Stimulated activated naive CD8-positive, alpha-beta T cell treated with anti-CD3 and anti-CD28 coated beads, Interleukin-15, amount 100 ng/mL, for 72 hours (primary cell): ENCODE measurements around the gene GREM1.

Source experiments
- ATAC-seq: fragments of 150-1000 bp; cut with Tn5 transposase; 2 replicates; pipeline ENCODE4 v1.10.0; 2021; ENCODE audit warnings: mild to moderate bottlenecking, moderate library complexity
- DNase-seq, 2 donors: peaks; one replicate each; pipeline ENCODE4 v3.0.0; 2021 to 2022
- H3K27ac Mint-ChIP-seq, 2 donors: one replicate each; pipeline ENCODE4 v1.8.0; 2022; ENCODE audit warnings: mild to moderate bottlenecking in 2 of 2, mixed read lengths in 2 of 2, moderate library complexity in 2 of 2
- H3K27me3 Mint-ChIP-seq: one replicate; pipeline ENCODE4 v1.8.0; 2022; ENCODE audit warnings: mixed read lengths
- H3K4me1 Mint-ChIP-seq: one replicate; pipeline ENCODE4 v1.8.0; 2022; ENCODE audit warnings: mild to moderate bottlenecking, mixed read lengths
- H3K4me3 Mint-ChIP-seq, 2 donors: one replicate each; pipeline ENCODE4 v1.8.0; 2022; ENCODE audit warnings: mild to moderate bottlenecking in 2 of 2, mixed read lengths in 2 of 2, moderate library complexity in 1 of 2
- H3K9me3 Mint-ChIP-seq, 2 donors: one replicate each; pipeline ENCODE4 v1.8.0; 2022; ENCODE audit warnings: mixed read lengths in 2 of 2

The GREM1 gene

GRCh38 chr15:32737304-32737703 is 19.5 kb downstream of the GREM1 start:
- Mint-ChIP-seq H3K4me1 (no peaks in the 10 kb centered on the region), H3K27ac (no peak overlapping the region), H3K9me3 (peaks cover 5 to 13% of the 10 kb centered on the region in 2 donors), H3K27me3 (peaks cover 44% of the 10 kb centered on the region), H3K4me3 (no peak overlapping the region)
- ATAC-seq: no peak
- DNase-seq: no peak

- H3K27me3 Mint-ChIP-seq: peaks cover 42% of the 10 kb centered on the region
- no peak overlapping the region for H3K27ac Mint-ChIP-seq
- H3K4me3 Mint-ChIP-seq: no peak overlapping the region
These were observed 20.9 kb downstream of the GREM1 start for GRCh38 chr15:32738666-32739065.

GRCh38 chr15:32739522-32740063 is 21.8 kb downstream of the GREM1 start:
- peaks cover 35% of the 10 kb centered on the region for H3K27me3 Mint-ChIP-seq
- H3K9me3 Mint-ChIP-seq: peaks cover 5 to 13% of the 10 kb centered on the region in 2 donors
- H3K4me1 Mint-ChIP-seq: no peaks in the 10 kb centered on the region
- ATAC-seq (no peak), DNase-seq (no peak)
- no peak overlapping the region for H3K4me3 Mint-ChIP-seq
- H3K27ac Mint-ChIP-seq: no peak overlapping the region

More at GRCh38 chr15:32738666-32739065, 20.9 kb downstream of the GREM1 start:
- DNase-seq (no peak), ATAC-seq (no peak)
- Mint-ChIP-seq H3K4me1 (no peaks in the 10 kb centered on the region), H3K9me3 (peaks cover 5 to 13% of the 10 kb centered on the region in 2 donors)

- Mint-ChIP-seq H3K9me3 (peaks cover 5 to 13% of the 10 kb centered on the region in 2 donors), H3K4me1 (no peaks in the 10 kb centered on the region), H3K27ac (no peak overlapping the region), H3K27me3 (peaks cover 35% of the 10 kb centered on the region), H3K4me3 (no peak overlapping the region)
- no peak for DNase-seq
- ATAC-seq: no peak
These were observed 25.8 kb downstream of the GREM1 start for GRCh38 chr15:32743411-32744140.

- DNase-seq: no peak
- Mint-ChIP-seq H3K4me1 (no peaks in the 10 kb centered on the region), H3K27me3 (peaks cover 37% of the 10 kb centered on the region), H3K4me3 (no peak overlapping the region), H3K27ac (no peak overlapping the region), H3K9me3 (no peaks in the 10 kb centered on the region)
- no peak for ATAC-seq
These were observed 28.5 kb downstream of the GREM1 start for GRCh38 chr15:32746116-32746857.

GRCh38 chr15:32747921-32748342 is 30.1 kb downstream of the GREM1 start:
- Mint-ChIP-seq H3K27me3 (peaks cover 43% of the 10 kb centered on the region), H3K27ac (no peak overlapping the region), H3K4me1 (no peaks in the 10 kb centered on the region), H3K4me3 (no peak overlapping the region), H3K9me3 (no peaks in the 10 kb centered on the region)
- DNase-seq: no peak
- ATAC-seq: no peak

- no peak for DNase-seq
- no peak for ATAC-seq
- Mint-ChIP-seq H3K9me3 (no peaks in the 10 kb centered on the region), H3K4me3 (no peak overlapping the region), H3K27ac (no peak overlapping the region), H3K4me1 (no peaks in the 10 kb centered on the region), H3K27me3 (peaks cover 48% of the 10 kb centered on the region)
These were observed 33.2 kb downstream of the GREM1 start for GRCh38 chr15:32750979-32751378.

- Mint-ChIP-seq H3K27ac (no peak overlapping the region), H3K9me3 (no peaks in the 10 kb centered on the region), H3K4me3 (no peak overlapping the region), H3K4me1 (no peaks in the 10 kb centered on the region), H3K27me3 (peaks cover 49% of the 10 kb centered on the region)
- no peak for DNase-seq
- ATAC-seq: no peak
These were observed 39.6 kb downstream of the GREM1 start for GRCh38 chr15:32757426-32757825.

GRCh38 chr15:32763295-32763694 is 45.5 kb downstream of the GREM1 start:
- Mint-ChIP-seq H3K4me1 (no peaks in the 10 kb centered on the region), H3K9me3 (no peaks in the 10 kb centered on the region), H3K27me3 (peaks cover 41% of the 10 kb centered on the region), H3K4me3 (no peak overlapping the region), H3K27ac (no peak overlapping the region)
- DNase-seq (no peak), ATAC-seq (no peak)

- DNase-seq (no peak), ATAC-seq (no peak)
- Mint-ChIP-seq H3K4me3 (no peak overlapping the region), H3K4me1 (no peaks in the 10 kb centered on the region), H3K27me3 (peaks cover 48% of the 10 kb centered on the region), H3K27ac (no peak overlapping the region), H3K9me3 (no peaks in the 10 kb centered on the region)
These were observed 47.4 kb downstream of the GREM1 start for GRCh38 chr15:32765236-32765635.

GRCh38 chr15:32766101-32766500 is 48.3 kb downstream of the GREM1 start:
- DNase-seq: no peak
- H3K27ac Mint-ChIP-seq: no peak overlapping the region
- no peaks in the 10 kb centered on the region for H3K9me3 Mint-ChIP-seq
- H3K4me1 Mint-ChIP-seq: no peaks in the 10 kb centered on the region
- no peak for ATAC-seq
- no peak overlapping the region for H3K4me3 Mint-ChIP-seq
- H3K27me3 Mint-ChIP-seq: peaks cover 39% of the 10 kb centered on the region

GRCh38 chr15:32767236-32767635 is 49.4 kb downstream of the GREM1 start:
- H3K27ac Mint-ChIP-seq: no peak overlapping the region
- H3K4me3 Mint-ChIP-seq: no peak overlapping the region
- no peaks in the 10 kb centered on the region for H3K9me3 Mint-ChIP-seq
- peaks cover 30% of the 10 kb centered on the region for H3K27me3 Mint-ChIP-seq
- H3K4me1 Mint-ChIP-seq: no peaks in the 10 kb centered on the region
- ATAC-seq (no peak), DNase-seq (no peak)

GRCh38 chr15:32774022-32774421 is 56.2 kb downstream of the GREM1 start:
- H3K27ac Mint-ChIP-seq: no peak overlapping the region
- H3K9me3 Mint-ChIP-seq: no peaks in the 10 kb centered on the region
- no peaks in the 10 kb centered on the region for H3K4me1 Mint-ChIP-seq
- peaks cover 27% of the 10 kb centered on the region for H3K27me3 Mint-ChIP-seq
- ATAC-seq (no peak), DNase-seq (no peak)
- H3K4me3 Mint-ChIP-seq: no peak overlapping the region

GRCh38 chr15:32775103-32775502 is 57.3 kb downstream of the GREM1 start:
- no peak for ATAC-seq
- H3K27me3 Mint-ChIP-seq: peaks cover 23% of the 10 kb centered on the region
- no peak overlapping the region for H3K27ac Mint-ChIP-seq

GRCh38 chr15:32778391-32779176 is 60.8 kb downstream of the GREM1 start:
- DNase-seq: no peak
- ATAC-seq: no peak
- Mint-ChIP-seq H3K9me3 (peaks cover 0 to 10% of the 10 kb centered on the region in 2 donors), H3K27ac (no peak overlapping the region), H3K4me3 (no peak overlapping the region), H3K4me1 (no peaks in the 10 kb centered on the region), H3K27me3 (peaks cover 22% of the 10 kb centered on the region)

More at GRCh38 chr15:32775103-32775502, 57.3 kb downstream of the GREM1 start:
- Mint-ChIP-seq H3K9me3 (peaks cover 0 to 10% of the 10 kb centered on the region in 2 donors), H3K4me3 (no peak overlapping the region), H3K4me1 (no peaks in the 10 kb centered on the region)
- DNase-seq: no peak
